ENCODE data around the gene TM9SF4.

Gene TM9SF4

GRCh38 chr20:32208499-32209154 lies 99.1 kb downstream of the TM9SF4 start:
- peak overlapping the region; percentile 57 for H3K4me3 ChIP-seq (replicated peaks; ENCODE audit: insufficient read depth, low read length)
- no peak for DNase-seq (ENCODE audit: low read depth in 1 of 2, low spot score in 1 of 2)
- peak overlapping the region; percentile 91 for H3K27ac ChIP-seq (replicated peaks)
- TF ChIP-seq SPI1 (IDR thresholded peaks at IDR 0.05; ENCODE audit: borderline replicate concordance, low read depth) (no peak), CTCF (IDR thresholded peaks at IDR 0.05; ENCODE audit: insufficient read depth, low read length) (no peak), GABPA (IDR thresholded peaks at IDR 0.05; ENCODE audit: low read depth) (no peak)
- H3K27me3 ChIP-seq (ENCODE audit: insufficient read depth, poor library complexity, severe bottlenecking), result no peaks in the 10 kb centered on the region

- Histone ChIP-seq H3K27ac (replicated peaks) (no peak overlapping the region; the same call in 1 of the 2 replicates), H3K4me3 (replicated peaks; ENCODE audit: insufficient read depth, low read length) (no peak overlapping the region), H3K27me3 (ENCODE audit: insufficient read depth, poor library complexity, severe bottlenecking) (no peaks in the 10 kb centered on the region)
- peak in 1 of 2 experiments; percentile 28 for DNase-seq (ENCODE audit: low read depth in 1 of 2, low spot score in 1 of 2)
- TF ChIP-seq CTCF (IDR thresholded peaks at IDR 0.05; ENCODE audit: insufficient read depth, low read length) (no peak), GABPA (IDR thresholded peaks at IDR 0.05; ENCODE audit: low read depth) (no peak), POLR2AphosphoS5 (IDR thresholded peaks at IDR 0.05; ENCODE audit: low read depth) (no peak), REST (IDR thresholded peaks at IDR 0.05; ENCODE audit: insufficient replicate concordance, low read depth) (no peak), SPI1 (IDR thresholded peaks at IDR 0.05; ENCODE audit: borderline replicate concordance, low read depth) (no peak)
Observed at GRCh38 chr20:32209850-32210605, 100.5 kb downstream of the TM9SF4 start.

GRCh38 chr20:32213870-32214269 lies 104.4 kb downstream of the TM9SF4 start:
- no peak for DNase-seq (ENCODE audit: low read depth in 1 of 2, low spot score in 1 of 2)
- H3K27ac ChIP-seq (replicated peaks), result no peak overlapping the region
- H3K4me3 ChIP-seq (replicated peaks; ENCODE audit: insufficient read depth, low read length), result no peak overlapping the region
- TF ChIP-seq SPI1 (IDR thresholded peaks at IDR 0.05; ENCODE audit: borderline replicate concordance, low read depth), result no peak
- no peak for TF ChIP-seq POLR2AphosphoS5 (IDR thresholded peaks at IDR 0.05; ENCODE audit: low read depth)
- TF ChIP-seq REST (IDR thresholded peaks at IDR 0.05; ENCODE audit: insufficient replicate concordance, low read depth), result no peak
- no peak for TF ChIP-seq GABPA (IDR thresholded peaks at IDR 0.05; ENCODE audit: low read depth)
- no peak for TF ChIP-seq CTCF (IDR thresholded peaks at IDR 0.05; ENCODE audit: insufficient read depth, low read length)
- H3K27me3 ChIP-seq (ENCODE audit: insufficient read depth, poor library complexity, severe bottlenecking), result no peaks in the 10 kb centered on the region

All from HL-60 (cell line).